ENCODE data around the gene JTB. TPM values are rescaled to one million over a fixed set of nuclear protein-coding genes. Genes with fewer than 3 reads are reported as not detected.

JTB gene
- total RNA-seq, 2 experiments from 2014 or later = 204 to 214 TPM

GRCh38 chr1:153951801-153952200 is 25.7 kb downstream of the JTB start:
- Mint-ChIP-seq H3K4me3 (no peak overlapping the region), H3K4me1 (peaks cover 29% of the 10 kb centered on the region), H3K9me3 (no peaks in the 10 kb centered on the region), H3K27ac (no peak overlapping the region), H3K27me3 (no peaks in the 10 kb centered on the region), H3K36me3 (peaks cover 14% of the 10 kb centered on the region)
- DNase-seq = no peak

DNA sequence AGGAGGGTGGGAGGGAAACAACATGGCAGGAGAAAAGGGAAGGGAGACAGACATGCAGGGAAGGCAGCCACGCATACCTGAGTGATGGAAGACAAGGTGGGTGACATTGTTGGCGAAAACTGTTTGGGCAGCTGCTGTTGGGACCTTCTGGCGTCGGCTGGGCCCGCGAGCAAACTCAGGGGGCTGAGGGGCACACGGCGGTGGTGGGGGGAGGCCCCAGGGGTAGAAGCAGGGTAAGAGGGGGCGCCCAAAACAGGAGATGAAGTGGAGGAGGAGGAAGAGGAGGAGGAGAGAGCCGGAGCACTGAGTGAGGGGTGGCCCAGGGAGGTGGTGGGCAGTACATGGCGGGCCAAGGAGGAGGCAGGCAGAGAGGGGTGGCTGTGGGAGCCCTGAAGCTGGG is 26.3 kb downstream of the JTB start:
- Mint-ChIP-seq H3K36me3 (peaks cover 13% of the 10 kb centered on the region), H3K27ac (peak overlapping the region; percentile 50), H3K4me1 (peaks cover 25% of the 10 kb centered on the region), H3K27me3 (no peaks in the 10 kb centered on the region), H3K9me3 (no peaks in the 10 kb centered on the region), H3K4me3 (no peak overlapping the region)
- DNase-seq = no peak

- H3K4me3 Mint-ChIP-seq = peak within 1 kb of the TSS; percentile 93
- no peaks in the 10 kb centered on the region for H3K9me3 Mint-ChIP-seq
- H3K36me3 Mint-ChIP-seq = peaks cover 25% of the 10 kb centered on the region
- H3K27ac Mint-ChIP-seq = peak within 1 kb of the TSS; percentile 95
- peak; percentile 83 for DNase-seq
- H3K4me1 Mint-ChIP-seq = peaks cover 27% of the 10 kb centered on the region
- no peaks in the 10 kb centered on the region for H3K27me3 Mint-ChIP-seq
Measured at GRCh38 chr1:153946622-153947241, 30.7 kb downstream of the JTB start, which contains the start of gene DENND4B. TSS of gene DENND4B (minus strand) at chr1:153946718. CDS start at chr1:153944374, 2,344 bp downstream.

DNA sequence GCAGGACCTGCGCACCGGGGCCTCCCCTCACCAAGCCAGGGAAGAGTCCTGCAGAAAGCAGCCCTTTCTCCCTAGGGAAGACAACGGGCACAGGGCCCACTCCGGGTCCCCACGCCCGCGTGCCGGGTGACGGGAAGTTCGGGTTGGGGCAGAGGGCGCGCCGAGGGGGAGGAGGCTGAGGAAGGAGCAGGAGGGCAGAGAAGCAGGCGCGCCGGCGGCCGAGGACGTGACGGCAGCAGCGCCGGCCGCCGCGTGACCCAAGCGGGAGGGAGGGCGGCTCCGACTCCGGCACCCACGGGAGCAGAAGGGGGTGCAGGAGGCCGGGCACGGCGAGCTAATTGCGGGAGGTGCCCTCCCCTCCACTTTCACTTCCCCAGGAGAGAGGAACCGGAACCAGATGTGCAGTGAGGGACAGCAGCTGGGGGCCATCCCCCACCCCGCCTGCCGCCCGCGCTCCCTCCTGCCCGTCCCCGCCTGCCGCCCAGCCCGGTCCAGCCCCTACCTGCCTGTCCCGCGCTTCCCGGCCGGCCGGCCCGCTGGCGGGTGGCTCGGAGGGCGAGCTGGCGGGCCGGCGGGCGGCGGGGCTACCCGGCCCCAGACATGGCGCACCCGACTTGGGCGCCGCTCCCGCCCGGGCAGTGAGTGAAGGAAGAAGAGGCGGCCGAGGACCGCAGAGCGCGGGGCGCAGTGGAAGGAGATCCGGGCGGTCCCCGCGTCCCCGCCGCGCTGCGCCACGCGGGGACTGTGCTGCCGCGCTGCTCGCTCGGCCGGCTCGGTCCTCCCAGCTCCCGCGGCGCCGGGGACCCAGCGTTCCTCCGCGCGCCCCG is 31.5 kb downstream of the JTB start:
- Mint-ChIP-seq H3K4me1 (peaks cover 26% of the 10 kb centered on the region), H3K36me3 (peaks cover 24% of the 10 kb centered on the region), H3K9me3 (no peaks in the 10 kb centered on the region), H3K27ac (peak overlapping the region; percentile 95), H3K27me3 (no peaks in the 10 kb centered on the region), H3K4me3 (peak overlapping the region; percentile 93)
- peak; percentile 80 for DNase-seq

GRCh38 chr1:153945131-153945794 is 32.2 kb downstream of the JTB start:
- peak overlapping the region; percentile 93 for H3K4me3 Mint-ChIP-seq
- peak; percentile 83 for DNase-seq
- no peaks in the 10 kb centered on the region for H3K27me3 Mint-ChIP-seq
- peak overlapping the region; percentile 95 for H3K27ac Mint-ChIP-seq
- no peaks in the 10 kb centered on the region for H3K9me3 Mint-ChIP-seq
- H3K4me1 Mint-ChIP-seq = peaks cover 26% of the 10 kb centered on the region
- H3K36me3 Mint-ChIP-seq = peaks cover 25% of the 10 kb centered on the region

DNA sequence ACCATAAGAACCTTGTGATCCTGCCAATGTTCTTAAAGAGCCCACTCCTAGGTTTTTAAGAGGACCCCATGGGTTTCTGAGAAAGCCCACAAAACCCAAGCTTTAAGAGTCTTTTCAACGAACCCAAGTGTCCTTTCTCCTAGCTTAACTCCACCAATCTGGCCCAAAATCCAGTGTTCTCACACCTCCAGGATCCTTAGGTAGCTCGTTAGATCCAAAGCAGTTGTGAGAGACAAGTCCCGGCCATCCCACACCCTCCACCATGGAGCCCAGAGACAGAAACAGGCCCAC is 32.7 kb downstream of the JTB start:
- H3K27me3 Mint-ChIP-seq = no peaks in the 10 kb centered on the region

GRCh38 chr1:153944005-153944826 is 33.3 kb downstream of the JTB start:
- Mint-ChIP-seq H3K4me1 (peaks cover 26% of the 10 kb centered on the region), H3K27ac (peak overlapping the region; percentile 95), H3K4me3 (peak overlapping the region; percentile 93), H3K27me3 (no peaks in the 10 kb centered on the region), H3K9me3 (no peaks in the 10 kb centered on the region), H3K36me3 (peaks cover 27% of the 10 kb centered on the region)
- no peak for DNase-seq

More for the DNA sequence above, 32.7 kb downstream of the JTB start:
- Mint-ChIP-seq H3K27ac (peak overlapping the region; percentile 95), H3K4me1 (peaks cover 26% of the 10 kb centered on the region), H3K36me3 (peaks cover 27% of the 10 kb centered on the region), H3K9me3 (no peaks in the 10 kb centered on the region), H3K4me3 (peak overlapping the region; percentile 93)
- DNase-seq = no peak

- Mint-ChIP-seq H3K9me3 (no peaks in the 10 kb centered on the region), H3K4me1 (peaks cover 26% of the 10 kb centered on the region), H3K27me3 (no peaks in the 10 kb centered on the region), H3K4me3 (no peak overlapping the region), H3K27ac (peak overlapping the region; percentile 42), H3K36me3 (peaks cover 22% of the 10 kb centered on the region)
- DNase-seq = no peak
Measured at GRCh38 chr1:153942766-153943549, 34.5 kb downstream of the JTB start.

GRCh38 chr1:153941826-153942725 is 35.4 kb downstream of the JTB start:
- H3K36me3 Mint-ChIP-seq = peaks cover 28% of the 10 kb centered on the region
- peaks cover 24% of the 10 kb centered on the region for H3K4me1 Mint-ChIP-seq
- no peaks in the 10 kb centered on the region for H3K27me3 Mint-ChIP-seq
- DNase-seq = no peak
- H3K9me3 Mint-ChIP-seq = no peaks in the 10 kb centered on the region
- H3K4me3 Mint-ChIP-seq = no peak overlapping the region
- no peak overlapping the region for H3K27ac Mint-ChIP-seq

GRCh38 chr1:153940756-153941155 is 36.7 kb downstream of the JTB start:
- H3K36me3 Mint-ChIP-seq = peaks cover 28% of the 10 kb centered on the region

GRCh38 chr1:153939476-153939875 is 38.0 kb downstream of the JTB start:
- Mint-ChIP-seq H3K4me1 (peaks cover 15% of the 10 kb centered on the region), H3K27ac (no peak overlapping the region), H3K36me3 (peaks cover 24% of the 10 kb centered on the region), H3K4me3 (no peak overlapping the region), H3K27me3 (no peaks in the 10 kb centered on the region), H3K9me3 (no peaks in the 10 kb centered on the region)
- no peak for DNase-seq

More at GRCh38 chr1:153940756-153941155, 36.7 kb downstream of the JTB start:
- H3K4me1 Mint-ChIP-seq = peaks cover 20% of the 10 kb centered on the region
- H3K4me3 Mint-ChIP-seq = no peak overlapping the region
- no peaks in the 10 kb centered on the region for H3K9me3 Mint-ChIP-seq
- no peak for DNase-seq
- no peaks in the 10 kb centered on the region for H3K27me3 Mint-ChIP-seq
- no peak overlapping the region for H3K27ac Mint-ChIP-seq

DNA sequence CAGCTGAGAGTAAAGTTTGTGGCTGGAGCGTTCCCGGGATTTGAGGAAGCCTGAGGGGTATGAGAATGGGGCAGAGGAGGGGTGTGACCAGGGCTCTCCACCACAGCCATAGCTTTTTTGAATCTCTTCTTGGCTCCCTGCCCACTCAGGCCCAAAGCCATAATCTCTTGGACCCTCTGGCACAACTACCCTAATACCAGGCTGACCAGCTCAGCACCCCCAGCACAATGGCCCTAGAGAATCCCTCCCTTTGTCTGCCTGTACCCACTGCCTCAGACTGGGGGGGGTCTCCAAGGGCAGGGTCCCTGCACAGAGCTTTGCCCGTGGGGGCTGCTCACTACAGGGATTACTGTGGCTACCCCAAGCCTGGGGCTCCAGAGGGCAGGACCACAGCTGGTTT is 38.5 kb downstream of the JTB start:
- no peaks in the 10 kb centered on the region for H3K27me3 Mint-ChIP-seq
- peaks cover 22% of the 10 kb centered on the region for H3K36me3 Mint-ChIP-seq
- no peak overlapping the region for H3K4me3 Mint-ChIP-seq
- no peak for DNase-seq
- H3K27ac Mint-ChIP-seq = peak overlapping the region; percentile 15
- peaks cover 12% of the 10 kb centered on the region for H3K4me1 Mint-ChIP-seq
- no peaks in the 10 kb centered on the region for H3K9me3 Mint-ChIP-seq

DNA sequence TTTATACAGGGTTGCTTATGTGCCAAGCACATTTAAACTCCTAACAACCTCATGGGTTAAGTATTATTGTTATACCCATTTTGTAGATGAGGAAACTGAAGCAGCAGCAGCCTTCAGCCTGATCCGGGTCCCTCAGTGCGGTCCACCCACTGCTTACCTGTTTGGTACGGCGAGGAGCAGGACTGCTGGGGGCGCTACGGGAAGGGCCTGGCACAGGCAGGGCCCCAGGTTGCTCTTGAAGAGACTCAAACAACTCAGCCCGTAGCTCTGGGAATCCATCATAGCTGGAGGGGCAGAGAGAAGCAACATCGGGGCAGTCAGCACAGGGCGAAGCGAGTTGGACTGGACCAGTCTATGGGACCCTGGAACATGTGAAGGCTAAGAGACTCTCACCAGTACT is 40.1 kb downstream of the JTB start:
- no peaks in the 10 kb centered on the region for H3K9me3 Mint-ChIP-seq
- H3K4me1 Mint-ChIP-seq = no peaks in the 10 kb centered on the region
- H3K4me3 Mint-ChIP-seq = no peak overlapping the region
- no peak for DNase-seq
- no peak overlapping the region for H3K27ac Mint-ChIP-seq
- H3K36me3 Mint-ChIP-seq = peaks cover 13% of the 10 kb centered on the region
- H3K27me3 Mint-ChIP-seq = no peaks in the 10 kb centered on the region

Measured in activated naive CD8-positive, alpha-beta T cell treated with anti-CD3 and anti-CD28 coated beads for 36 hours (primary cell).